Nephron (organoid): ENCODE data around the gene TNFRSF1B.
A peak's percentile ranks its signal among the peaks of the same experiment; 100 is the strongest.

Experiments
- H3K27ac Mint-ChIP-seq, 3 experiments: 2 replicates each; pipeline ENCODE4 v1.8.0; 2020; ENCODE audit warnings: mixed read lengths in 3 of 3, mild to moderate bottlenecking in 2 of 3, moderate library complexity in 1 of 3
- H3K27me3 Mint-ChIP-seq: 2 replicates; pipeline ENCODE4 v1.8.0; 2021; ENCODE audit warnings: low read depth, mild to moderate bottlenecking, moderate library complexity, mixed read lengths
- H3K36me3 Mint-ChIP-seq: 2 replicates; pipeline ENCODE4 v1.8.0; 2020; ENCODE audit warnings: low read depth, mixed read lengths
- H3K4me1 Mint-ChIP-seq: 2 replicates; pipeline ENCODE4 v1.8.0; 2020; ENCODE audit warnings: mixed read lengths
- H3K4me3 Mint-ChIP-seq, 3 experiments: 2 replicates each; pipeline ENCODE4 v1.8.0; 2020; ENCODE audit warnings: mild to moderate bottlenecking in 3 of 3, mixed read lengths in 3 of 3, moderate library complexity in 2 of 3
- H3K9me3 Mint-ChIP-seq: 2 replicates; pipeline ENCODE4 v1.8.0; 2020; ENCODE audit warnings: mixed read lengths
- CTCF ChIP-seq, 3 experiments: fragments of 200-600 bp; sonication (generic); IDR thresholded peaks; one replicate each; pipeline ENCODE4 v1.5.0; 2021; ENCODE audit warnings: antibody characterized with exemption in 3 of 3; ENCODE audit not compliant: unreplicated experiment in 3 of 3

The TNFRSF1B gene

DNA sequence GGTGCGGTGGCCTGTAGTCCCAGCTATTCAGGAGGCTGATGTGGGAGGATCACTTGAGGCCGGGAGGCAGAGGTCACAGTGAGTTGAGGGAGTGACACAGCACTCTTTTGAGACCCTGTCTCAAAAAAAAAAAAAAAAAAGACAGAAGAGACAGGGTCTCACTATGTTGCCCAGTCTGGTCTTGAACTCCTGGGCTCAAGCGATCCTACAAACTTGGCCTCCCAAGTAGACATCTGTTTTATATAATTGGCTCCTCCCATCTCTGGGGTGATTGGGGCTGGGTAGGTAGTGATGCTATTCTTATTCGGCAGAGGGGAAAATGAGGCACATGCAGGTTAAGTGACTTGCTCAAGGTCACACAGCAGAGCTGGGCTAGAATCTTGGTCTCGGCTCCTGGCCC is 39.4 kb downstream of the TNFRSF1B start:
- no peak overlapping the region for H3K27ac Mint-ChIP-seq
- TF ChIP-seq CTCF (IDR thresholded peaks at IDR 0.05; ENCODE audit: unreplicated experiment in 3 of 3): no peak
- H3K9me3 Mint-ChIP-seq: no peaks in the 10 kb centered on the region
- H3K27me3 Mint-ChIP-seq: peaks cover under 1% of the 10 kb centered on the region
- H3K4me3 Mint-ChIP-seq: no peak overlapping the region
- peaks cover 10% of the 10 kb centered on the region for H3K4me1 Mint-ChIP-seq
- no peaks in the 10 kb centered on the region for H3K36me3 Mint-ChIP-seq

GRCh38 chr1:12206792-12207424 is 40.1 kb downstream of the TNFRSF1B start:
- Mint-ChIP-seq H3K27me3 (peaks cover 4% of the 10 kb centered on the region), H3K4me3 (no peak overlapping the region), H3K27ac (no peak overlapping the region), H3K9me3 (no peaks in the 10 kb centered on the region), H3K36me3 (no peaks in the 10 kb centered on the region), H3K4me1 (peaks cover 10% of the 10 kb centered on the region)
- TF ChIP-seq CTCF (IDR thresholded peaks at IDR 0.05; ENCODE audit: unreplicated experiment in 3 of 3): no peak

DNA sequence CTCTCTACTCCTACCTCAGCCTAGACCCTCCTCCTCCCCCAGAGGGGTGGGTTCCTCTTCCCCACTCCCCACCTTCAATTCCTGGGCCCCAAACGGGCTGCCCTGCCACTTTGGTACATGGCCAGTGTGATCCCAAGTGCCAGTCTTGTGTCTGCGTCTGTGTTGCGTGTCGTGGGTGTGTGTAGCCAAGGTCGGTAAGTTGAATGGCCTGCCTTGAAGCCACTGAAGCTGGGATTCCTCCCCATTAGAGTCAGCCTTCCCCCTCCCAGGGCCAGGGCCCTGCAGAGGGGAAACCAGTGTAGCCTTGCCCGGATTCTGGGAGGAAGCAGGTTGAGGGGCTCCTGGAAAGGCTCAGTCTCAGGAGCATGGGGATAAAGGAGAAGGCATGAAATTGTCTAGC is 41.5 kb downstream of the TNFRSF1B start:
- Mint-ChIP-seq H3K36me3 (no peaks in the 10 kb centered on the region), H3K4me3 (no peak overlapping the region), H3K4me1 (peaks cover 10% of the 10 kb centered on the region), H3K27me3 (peaks cover 7% of the 10 kb centered on the region), H3K27ac (peak overlapping the region in 2 of 3 experiments; percentile 9 to 13), H3K9me3 (no peaks in the 10 kb centered on the region)
- no peak for TF ChIP-seq CTCF (IDR thresholded peaks at IDR 0.05; ENCODE audit: unreplicated experiment in 3 of 3)

DNA sequence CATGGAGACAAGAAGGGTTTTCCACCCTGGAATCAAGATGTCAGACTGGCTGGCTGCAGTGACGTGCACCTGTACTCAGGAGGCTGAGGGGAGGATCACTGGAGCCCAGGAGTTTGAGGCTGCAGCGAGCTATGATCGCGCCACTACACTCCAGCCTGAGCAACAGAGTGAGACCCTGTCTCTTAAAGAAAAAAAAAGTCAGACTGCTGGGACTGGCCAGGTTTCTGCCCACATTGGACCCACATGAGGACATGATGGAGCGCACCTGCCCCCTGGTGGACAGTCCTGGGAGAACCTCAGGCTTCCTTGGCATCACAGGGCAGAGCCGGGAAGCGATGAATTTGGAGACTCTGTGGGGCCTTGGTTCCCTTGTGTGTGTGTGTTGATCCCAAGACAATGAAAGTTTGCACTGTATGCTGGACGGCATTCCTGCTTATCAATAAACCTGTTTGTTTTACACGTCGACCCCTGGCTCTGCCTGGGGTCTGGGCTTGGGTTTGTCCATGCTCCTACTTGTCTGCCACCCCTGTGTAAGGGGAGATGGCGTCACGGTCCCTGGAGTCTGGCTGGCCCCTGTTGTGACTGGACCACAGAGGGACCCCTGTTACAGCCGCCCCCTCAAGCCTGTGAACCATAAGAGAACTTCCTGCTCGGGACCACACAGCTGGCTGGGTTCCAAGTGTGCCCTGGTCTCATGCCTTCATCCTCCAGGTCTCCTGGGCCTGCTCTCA is 42.1 kb downstream of the TNFRSF1B start:
- no peaks in the 10 kb centered on the region for H3K9me3 Mint-ChIP-seq
- peak; percentile 90 to 95 (median 92) for TF ChIP-seq CTCF (IDR thresholded peaks at IDR 0.05; ENCODE audit: unreplicated experiment in 3 of 3)
- H3K27ac Mint-ChIP-seq: peak overlapping the region in 2 of 3 experiments; percentile 9 to 12

GRCh38 chr1:12209495-12209832 is 42.7 kb downstream of the TNFRSF1B start:
- Mint-ChIP-seq H3K4me3 (no peak overlapping the region), H3K27ac (no peak overlapping the region), H3K27me3 (peaks cover 7% of the 10 kb centered on the region), H3K9me3 (peaks cover under 1% of the 10 kb centered on the region), H3K36me3 (no peaks in the 10 kb centered on the region), H3K4me1 (peaks cover 10% of the 10 kb centered on the region)
- TF ChIP-seq CTCF (IDR thresholded peaks at IDR 0.05; ENCODE audit: unreplicated experiment in 3 of 3): no peak

More for the DNA sequence above, 42.1 kb downstream of the TNFRSF1B start:
- H3K4me3 Mint-ChIP-seq: no peak overlapping the region
- H3K36me3 Mint-ChIP-seq: no peaks in the 10 kb centered on the region
- H3K27me3 Mint-ChIP-seq: peaks cover 7% of the 10 kb centered on the region
- H3K4me1 Mint-ChIP-seq: peaks cover 10% of the 10 kb centered on the region
